Small intestine (tissue), 7 donors: ENCODE results near the gene HS3ST5. TPM values are rescaled to one million over a fixed set of nuclear protein-coding genes. Genes with fewer than 3 reads are reported as not detected.

Source experiments
- DNase-seq, 2 donors: peaks; one replicate each; pipeline versions ENCODE4 v3.0.0 to v3.0.0-alpha.2; 2013
- FAIRE-seq: peaks from 2 replicates; lab custom pipeline; 2012; peaks lifted over from hg19 to GRCh38; lab: Jason Lieb, UNC
- H3K27ac ChIP-seq, 3 donors: one replicate each; pipeline ENCODE4 v1.5.1; 2013; ENCODE audit warnings: low read length in 2 of 3, mild to moderate bottlenecking in 2 of 3, control low read depth in 1 of 3, inconsistent platforms in 1 of 3, low read depth in 1 of 3, moderate library complexity in 1 of 3
- H3K27me3 ChIP-seq, 3 donors: one replicate each; pipeline ENCODE4 v1.6.1; 2013; ENCODE audit warnings: low read length in 3 of 3, inconsistent platforms in 1 of 3; ENCODE audit not compliant: control insufficient read depth in 3 of 3, insufficient read depth in 3 of 3
- H3K36me3 ChIP-seq, 3 donors: one replicate each; pipeline ENCODE4 v1.6.1; 2013; ENCODE audit warnings: low read length in 3 of 3, inconsistent platforms in 1 of 3, low read depth in 1 of 3, mild to moderate bottlenecking in 1 of 3, moderate library complexity in 1 of 3; ENCODE audit not compliant: control insufficient read depth in 3 of 3, insufficient read depth in 2 of 3
- H3K4me1 ChIP-seq, 3 donors: one replicate each; pipeline ENCODE4 v1.6.1; 2013; ENCODE audit warnings: low read length in 2 of 3, inconsistent platforms in 1 of 3, low read depth in 1 of 3, mild to moderate bottlenecking in 1 of 3, moderate library complexity in 1 of 3; ENCODE audit not compliant: control insufficient read depth in 3 of 3, insufficient read depth in 2 of 3
- H3K4me3 ChIP-seq, 3 donors: one replicate each; pipeline ENCODE4 v1.5.1; 2013; ENCODE audit warnings: low read length in 3 of 3, control low read depth in 1 of 3, inconsistent platforms in 1 of 3, low read depth in 1 of 3, mild to moderate bottlenecking in 1 of 3, moderate library complexity in 1 of 3
- H3K9me3 ChIP-seq, 2 donors: one replicate each; pipeline ENCODE4 v1.6.1; 2013; ENCODE audit warnings: low read depth in 1 of 2, low read length in 1 of 2; ENCODE audit not compliant: control insufficient read depth in 2 of 2, insufficient read depth in 1 of 2
- WGBS, 3 donors: extraction: QIAGEN DNeasy Blood & Tissue Kit; methylation state at CpG; one replicate each; pipeline ENCODE4 v1.1.7; 2013; 5-methylcytosine and 5-hydroxymethylcytosine counted together
- polyA plus RNA-seq, 4 donors: library from polyadenylated mRNA; stranded (reverse) in 3 of 4; unstranded in 1 of 4; fragments of 200-250 nt in 3 of 4; fragments of 120-200 nt in 1 of 4; gene quantifications; one replicate each; pipeline versions ENCODE4 v1.2.1 to v1.2.3, GENCODE V29; 2013
- donor health status: healthy with polysubstance abuse.
- donor health status: control.
- donor health status: control.
- donor health status: Bipolar disorder and iron deficiency.
- donor health status: healthy.

HS3ST5 gene
- polyA plus RNA-seq, 4 donors = 0.46 to 0.92 TPM; not detected in 2

- 91 to 99% (median 97%) methylated on average over 4 of the region's 4 CpGs for WGBS, 3 donors
- no peaks in the 10 kb centered on the region for H3K4me1 ChIP-seq
- H3K27me3 ChIP-seq = no peaks in the 10 kb centered on the region
- H3K9me3 ChIP-seq = no peaks in the 10 kb centered on the region
- DNase-seq = no peak
- no peak overlapping the region for H3K4me3 ChIP-seq
- H3K36me3 ChIP-seq = no peaks in the 10 kb centered on the region
- no peak overlapping the region for H3K27ac ChIP-seq
- FAIRE-seq = no peak
These were observed 281.1 kb downstream of the HS3ST5 start for GRCh38 chr6:114061741-114062140.

GRCh38 chr6:114061116-114061515, 281.7 kb downstream of the HS3ST5 start:
- 57 to 64% (median 62%) methylated on average over 1 of the region's 1 CpG for WGBS, 3 donors
- no peaks in the 10 kb centered on the region for H3K4me1 ChIP-seq
- H3K27me3 ChIP-seq = no peaks in the 10 kb centered on the region
- no peak overlapping the region for H3K4me3 ChIP-seq
- no peak overlapping the region for H3K27ac ChIP-seq
- no peaks in the 10 kb centered on the region for H3K9me3 ChIP-seq
- FAIRE-seq = no peak
- H3K36me3 ChIP-seq = no peaks in the 10 kb centered on the region
- no peak for DNase-seq

GRCh38 chr6:114058435-114058834, 284.4 kb downstream of the HS3ST5 start:
- no peak for DNase-seq
- no peak for FAIRE-seq
- H3K36me3 ChIP-seq = no peaks in the 10 kb centered on the region
- WGBS, 3 donors = 89 to 91% (median 90%) methylated on average over 4 of the region's 4 CpGs
- H3K27me3 ChIP-seq = no peaks in the 10 kb centered on the region
- H3K27ac ChIP-seq = no peak overlapping the region
- no peaks in the 10 kb centered on the region for H3K4me1 ChIP-seq
- no peak overlapping the region for H3K4me3 ChIP-seq
- H3K9me3 ChIP-seq = no peaks in the 10 kb centered on the region

GRCh38 chr6:114055763-114056162, 287.1 kb downstream of the HS3ST5 start:
- H3K27me3 ChIP-seq = no peaks in the 10 kb centered on the region
- no peak overlapping the region for H3K4me3 ChIP-seq
- H3K36me3 ChIP-seq = no peaks in the 10 kb centered on the region
- FAIRE-seq (no peak), DNase-seq (no peak)
- H3K27ac ChIP-seq = no peak overlapping the region
- H3K9me3 ChIP-seq = no peaks in the 10 kb centered on the region
- H3K4me1 ChIP-seq = no peaks in the 10 kb centered on the region
- WGBS, 3 donors = 56 to 86% (median 81%) methylated on average over 2 of the region's 2 CpGs

- DNase-seq = no peak
- no peak overlapping the region for H3K27ac ChIP-seq
- no peaks in the 10 kb centered on the region for H3K4me1 ChIP-seq
- no peaks in the 10 kb centered on the region for H3K9me3 ChIP-seq
- WGBS, 3 donors = 73 to 97% (median 84%) methylated on average over 3 of the region's 3 CpGs
- no peaks in the 10 kb centered on the region for H3K27me3 ChIP-seq
- FAIRE-seq = no peak
- no peak overlapping the region for H3K4me3 ChIP-seq
- no peaks in the 10 kb centered on the region for H3K36me3 ChIP-seq
These were observed 287.5 kb downstream of the HS3ST5 start for GRCh38 chr6:114055349-114055748.

- no peak for FAIRE-seq
- H3K27me3 ChIP-seq = no peaks in the 10 kb centered on the region
- 77 to 90% (median 82%) methylated on average over 1 of the region's 1 CpG for WGBS, 3 donors
- H3K9me3 ChIP-seq = no peaks in the 10 kb centered on the region
- H3K4me1 ChIP-seq = no peaks in the 10 kb centered on the region
- H3K4me3 ChIP-seq = no peak overlapping the region
- no peaks in the 10 kb centered on the region for H3K36me3 ChIP-seq
- DNase-seq = no peak
- H3K27ac ChIP-seq = no peak overlapping the region
These were observed 289.0 kb downstream of the HS3ST5 start for GRCh38 chr6:114053791-114054190.

- Histone ChIP-seq H3K27ac (no peak overlapping the region), H3K9me3 (no peaks in the 10 kb centered on the region), H3K4me1 (no peaks in the 10 kb centered on the region), H3K4me3 (no peak overlapping the region), H3K36me3 (no peaks in the 10 kb centered on the region), H3K27me3 (no peaks in the 10 kb centered on the region)
- FAIRE-seq (no peak), DNase-seq (no peak)
- 92 to 94% (median 94%) methylated on average over 3 of the region's 3 CpGs for WGBS, 3 donors
These were observed 290.7 kb downstream of the HS3ST5 start for GRCh38 chr6:114052141-114052540.

- Histone ChIP-seq H3K27me3 (no peaks in the 10 kb centered on the region), H3K4me3 (no peak overlapping the region), H3K9me3 (no peaks in the 10 kb centered on the region), H3K4me1 (no peaks in the 10 kb centered on the region), H3K36me3 (no peaks in the 10 kb centered on the region), H3K27ac (no peak overlapping the region)
- WGBS, 3 donors = 93 to 94% (median 93%) methylated on average over 1 of the region's 1 CpG
- FAIRE-seq (no peak), DNase-seq (no peak)
These were observed 291.8 kb downstream of the HS3ST5 start for GRCh38 chr6:114051031-114051430.

- Histone ChIP-seq H3K4me1 (no peaks in the 10 kb centered on the region), H3K36me3 (no peaks in the 10 kb centered on the region), H3K27ac (no peak overlapping the region), H3K9me3 (no peaks in the 10 kb centered on the region), H3K4me3 (no peak overlapping the region), H3K27me3 (no peaks in the 10 kb centered on the region)
- no peak for FAIRE-seq
- no peak for DNase-seq
- 83 to 93% (median 86%) methylated on average over 2 of the region's 2 CpGs for WGBS, 3 donors
These were observed 293.4 kb downstream of the HS3ST5 start for GRCh38 chr6:114049367-114049966.
